Esophagus muscularis mucosa (tissue), 3 donors: ENCODE measurements around the gene LIN28A.

Experiments used
- POLR2AphosphoS5 ChIP-seq, 2 donors: sonication (generic); formaldehyde crosslinking; IDR thresholded peaks; one replicate each; pipeline ENCODE4 v1.6.1; 2017; ENCODE audit warnings: antibody characterized with exemption in 2 of 2
- TF ChIP-seq, protein P1 (sequence below), 3 experiments: fragments of 200-600 bp in 2 of 3; fragments of 450-650 bp in 1 of 3; sonication (generic) in 2 of 3; IDR thresholded peaks; one replicate each; pipeline ENCODE4 v1.5.1; 2017 to 2019; ENCODE audit warnings: antibody characterized with exemption in 3 of 3, mild to moderate bottlenecking in 2 of 3, moderate library complexity in 1 of 3

DNA sequence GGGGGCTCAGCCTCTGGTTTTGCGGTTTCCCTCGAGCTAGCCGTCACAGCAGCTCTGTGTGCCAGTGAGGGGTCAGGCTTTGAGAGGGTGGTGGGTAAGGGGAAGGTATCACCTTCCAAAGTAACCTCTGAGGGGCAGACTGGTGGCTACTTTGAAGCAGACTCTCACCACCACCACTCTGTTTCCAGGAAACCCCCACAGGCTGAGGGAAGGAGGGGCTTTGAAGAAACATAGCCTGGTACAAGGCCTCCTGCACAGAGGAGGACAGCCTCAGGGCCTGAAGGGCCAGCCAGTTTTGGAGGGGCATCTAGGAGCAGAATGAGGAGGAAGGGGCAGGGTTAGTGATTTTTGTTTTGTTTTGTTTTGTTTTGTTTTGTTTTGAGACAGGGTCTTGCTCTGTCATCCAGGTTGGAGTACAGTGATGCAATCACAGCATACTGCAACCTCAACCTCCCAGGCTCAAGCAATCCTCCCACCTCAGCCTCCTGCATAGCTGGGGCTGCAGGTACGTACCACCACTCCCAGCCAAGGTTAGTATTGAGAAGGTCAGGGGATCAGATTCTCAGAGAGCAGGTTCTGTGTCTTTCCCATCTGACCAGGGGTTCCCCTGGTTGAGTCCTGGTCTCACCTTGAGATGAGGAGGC, 20.9 kb upstream of the LIN28A start:
- TF ChIP-seq, protein P1, sequence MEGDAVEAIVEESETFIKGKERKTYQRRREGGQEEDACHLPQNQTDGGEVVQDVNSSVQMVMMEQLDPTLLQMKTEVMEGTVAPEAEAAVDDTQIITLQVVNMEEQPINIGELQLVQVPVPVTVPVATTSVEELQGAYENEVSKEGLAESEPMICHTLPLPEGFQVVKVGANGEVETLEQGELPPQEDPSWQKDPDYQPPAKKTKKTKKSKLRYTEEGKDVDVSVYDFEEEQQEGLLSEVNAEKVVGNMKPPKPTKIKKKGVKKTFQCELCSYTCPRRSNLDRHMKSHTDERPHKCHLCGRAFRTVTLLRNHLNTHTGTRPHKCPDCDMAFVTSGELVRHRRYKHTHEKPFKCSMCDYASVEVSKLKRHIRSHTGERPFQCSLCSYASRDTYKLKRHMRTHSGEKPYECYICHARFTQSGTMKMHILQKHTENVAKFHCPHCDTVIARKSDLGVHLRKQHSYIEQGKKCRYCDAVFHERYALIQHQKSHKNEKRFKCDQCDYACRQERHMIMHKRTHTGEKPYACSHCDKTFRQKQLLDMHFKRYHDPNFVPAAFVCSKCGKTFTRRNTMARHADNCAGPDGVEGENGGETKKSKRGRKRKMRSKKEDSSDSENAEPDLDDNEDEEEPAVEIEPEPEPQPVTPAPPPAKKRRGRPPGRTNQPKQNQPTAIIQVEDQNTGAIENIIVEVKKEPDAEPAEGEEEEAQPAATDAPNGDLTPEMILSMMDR (IDR thresholded peaks at IDR 0.05) = no peak
- TF ChIP-seq POLR2AphosphoS5 (IDR thresholded peaks at IDR 0.05) = no peak
